CD1c-positive myeloid dendritic cell (primary cell): ENCODE data around the gene TMLHE.
"Not testable (repeated sequence)": the region's sequence is repeated elsewhere in the genome, so short reads cannot be mapped to it uniquely, and the experiment has no call there.

ENCODE experiments used
- DNase-seq: peaks from one replicate; pipeline ENCODE4 v3.0.0-alpha.2; 2016; ENCODE audit errors: extremely low spot score

TMLHE gene

DNA sequence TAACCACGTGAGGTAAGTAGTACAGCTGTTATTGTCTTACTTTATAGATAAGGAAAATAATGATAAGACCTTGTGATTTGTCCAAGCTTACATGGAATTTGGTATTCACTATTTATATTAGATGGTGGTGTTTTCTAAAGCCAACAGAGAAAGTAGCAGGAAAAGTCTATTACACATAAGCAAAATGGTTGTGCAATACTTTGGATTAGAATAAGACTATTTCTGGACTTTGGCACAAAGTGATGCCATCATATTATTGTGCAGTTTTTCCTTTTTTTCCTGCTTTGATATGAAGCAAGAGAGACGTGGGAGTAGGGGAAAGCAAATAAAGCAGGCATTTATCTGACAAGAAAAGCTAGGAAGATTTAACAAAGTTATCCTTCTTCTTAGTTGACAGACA, 117.6 kb downstream of the TMLHE start:
- DNase-seq: not testable (repeated sequence)

DNA sequence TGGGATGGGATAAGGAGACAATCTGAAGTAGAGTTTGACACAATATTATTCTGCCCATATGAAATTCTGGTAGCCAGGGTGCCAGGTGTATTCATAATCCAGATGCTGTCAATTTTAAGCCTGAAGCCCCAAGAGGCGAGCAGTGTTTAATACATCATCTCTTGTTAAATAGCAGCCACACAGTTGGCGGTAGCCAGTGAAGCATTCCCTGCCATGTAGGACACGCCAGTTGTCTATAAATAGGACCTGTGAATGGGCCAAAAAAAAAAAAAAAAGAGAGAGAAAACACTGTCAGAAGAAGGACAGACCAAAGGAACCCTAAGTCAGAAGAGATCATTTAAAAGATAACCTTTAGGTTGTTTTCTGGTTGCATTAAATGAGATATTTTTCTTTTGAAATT, 121.3 kb downstream of the TMLHE start:
- not testable (repeated sequence) for DNase-seq

DNA sequence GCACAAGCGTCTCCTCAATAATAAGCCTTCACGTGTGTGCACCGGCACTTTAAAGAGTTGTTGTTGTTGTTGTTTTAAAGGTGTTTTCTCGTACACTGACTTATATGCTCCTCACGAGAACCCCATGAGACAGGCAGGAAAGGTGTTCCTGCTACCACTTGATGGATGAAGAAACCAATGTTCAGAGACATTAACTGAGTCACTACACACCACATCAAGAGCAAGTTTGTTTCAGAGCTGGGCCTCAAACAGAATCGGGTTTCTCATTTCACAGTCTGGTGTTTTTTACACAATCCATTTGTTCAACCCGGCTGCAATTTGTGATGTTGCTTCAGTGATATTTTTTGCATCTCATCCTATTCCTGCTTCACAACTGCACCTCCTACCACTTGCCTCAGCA, 135.6 kb downstream of the TMLHE start:
- DNase-seq: not testable (repeated sequence)

DNA sequence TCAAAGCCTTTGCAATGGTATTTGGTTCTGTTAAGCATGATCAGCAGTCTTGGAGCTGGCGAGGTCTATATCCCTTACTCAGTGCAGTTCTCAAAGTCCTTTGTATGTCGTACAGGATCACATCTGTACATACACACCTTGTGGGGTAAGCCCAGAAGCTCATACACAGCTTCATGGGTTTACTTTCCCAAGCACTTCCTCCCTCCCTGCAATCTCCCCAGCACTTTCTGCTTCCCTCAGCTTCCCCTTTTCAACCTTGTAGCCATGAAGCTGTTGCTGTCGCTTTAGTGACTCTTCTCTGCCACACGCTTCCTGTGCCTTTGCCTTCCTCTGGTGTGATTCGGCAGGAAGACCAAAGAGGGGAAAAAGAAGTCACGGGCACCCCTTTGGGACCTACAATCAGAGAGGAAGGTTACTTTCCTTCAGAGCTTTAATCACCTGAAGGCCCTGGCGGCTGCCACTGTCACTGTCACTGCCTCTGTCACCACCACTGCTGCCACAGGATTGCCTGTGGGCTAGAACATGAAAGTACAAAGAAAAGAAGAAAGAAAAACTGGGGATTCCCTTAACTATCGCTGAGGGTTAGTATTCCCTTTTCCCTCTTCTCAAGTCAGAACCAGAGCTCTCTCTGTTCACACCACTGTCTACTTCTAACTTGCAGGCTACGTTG, 146.3 kb downstream of the TMLHE start:
- DNase-seq: not testable (repeated sequence)

DNA sequence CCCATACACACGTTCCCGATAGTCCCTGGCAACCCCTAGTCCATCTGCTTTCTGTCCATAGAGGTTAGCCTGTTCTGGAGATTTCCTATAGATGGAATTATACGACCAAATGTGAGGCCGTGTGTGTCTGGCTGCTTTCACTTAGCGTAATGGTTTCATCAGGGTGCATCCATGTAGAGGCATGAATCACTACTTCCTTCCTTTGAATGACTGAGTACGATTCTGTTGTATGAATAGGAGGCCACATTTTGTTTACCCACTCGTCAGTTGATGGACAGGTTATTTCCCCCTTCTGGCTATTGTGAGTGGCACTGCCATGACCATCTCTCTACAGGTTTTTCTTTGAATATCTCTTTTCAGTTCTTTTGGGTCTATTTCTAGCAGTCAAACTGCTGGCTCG, 152.3 kb downstream of the TMLHE start:
- DNase-seq: not testable (repeated sequence)

DNA sequence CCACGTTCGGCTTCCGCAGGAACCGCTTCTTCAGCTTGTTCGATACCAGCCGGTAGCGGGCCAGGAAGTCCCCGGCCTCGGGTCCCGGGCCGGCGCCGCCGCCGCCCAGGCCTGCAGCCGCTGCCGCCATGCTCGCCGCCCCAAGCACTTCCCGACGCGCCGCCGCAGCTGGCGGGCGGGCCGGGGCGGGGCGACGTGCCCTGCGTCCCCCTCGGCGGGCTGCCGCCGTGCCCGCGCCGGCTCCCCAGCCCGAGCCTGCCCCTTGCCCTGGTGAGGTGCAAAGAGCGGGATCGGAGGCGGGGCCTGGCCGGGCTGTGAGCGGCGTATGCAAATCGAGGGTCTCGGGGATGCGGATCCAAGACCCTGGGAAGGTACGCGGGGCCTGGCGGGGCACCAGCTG, 154.3 kb downstream of the TMLHE start, which contains the start of gene F8A3:
Gene F8A3 (minus strand): TSS at position 150 of the 400 bp plus-strand sequence. CDS start 20 bp downstream, at position 130.
- DNase-seq: not testable (repeated sequence)

DNA sequence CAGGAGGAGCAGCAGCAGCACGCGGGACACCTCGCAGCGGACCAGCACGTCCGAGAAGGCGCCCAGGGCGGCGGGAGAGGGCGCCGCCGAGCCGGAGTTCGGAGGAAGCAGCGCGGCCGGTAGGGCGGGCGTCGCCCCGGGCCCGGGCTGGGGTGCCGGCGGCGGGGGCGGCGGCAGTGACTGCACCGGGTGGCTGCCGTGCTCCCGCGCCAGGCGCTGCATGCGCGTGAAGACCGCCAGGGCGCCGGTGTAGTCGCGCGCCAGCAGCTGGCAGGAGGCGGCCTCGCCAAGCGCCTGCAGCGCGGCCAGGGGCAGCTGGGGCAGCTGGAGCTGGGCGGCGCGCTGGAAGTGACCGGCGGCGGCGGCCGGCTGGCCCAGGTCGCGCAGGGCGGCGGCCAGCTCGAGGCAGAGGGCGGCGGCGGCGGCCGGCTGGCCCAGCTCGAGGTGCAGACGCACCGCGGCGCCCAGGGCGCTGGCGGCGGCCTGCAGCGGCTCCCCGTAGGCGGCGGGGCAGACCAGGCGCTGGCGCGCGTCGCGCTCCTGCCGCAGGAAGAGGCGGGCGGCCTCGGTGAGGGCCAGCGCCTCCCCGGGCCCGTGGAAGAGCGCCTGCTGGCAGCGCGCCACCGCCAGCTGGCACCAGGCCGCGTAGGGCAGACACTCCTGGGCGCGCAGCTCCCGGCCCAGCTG, 154.8 kb downstream of the TMLHE start:
- DNase-seq: not testable (repeated sequence)

DNA sequence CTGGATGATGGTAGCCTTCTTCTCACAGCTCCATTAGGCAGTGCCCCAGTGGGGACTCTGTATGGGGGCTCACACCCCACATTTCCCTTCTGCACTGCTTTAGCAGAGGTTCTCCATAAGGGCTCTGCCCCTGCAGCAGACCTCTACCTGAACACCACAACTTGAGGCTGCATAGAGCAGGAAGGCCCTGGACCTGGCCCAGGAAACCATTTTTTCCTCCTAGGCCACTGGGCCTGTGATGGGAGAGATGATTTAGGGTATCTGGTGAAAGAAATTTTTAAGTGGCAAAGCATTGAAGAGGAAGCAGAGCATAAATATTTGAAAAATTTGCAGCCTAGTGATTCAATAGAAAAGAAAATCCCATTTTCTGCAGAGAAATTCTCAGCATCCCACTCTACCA, 171.7 kb downstream of the TMLHE start:
- no peak for DNase-seq
